Measurements from ENCODE around the gene GBF1. TPM values are rescaled to one million over a fixed set of nuclear protein-coding genes. Genes with fewer than 3 reads are reported as not detected.
"Not testable (repeated sequence)": the region's sequence is repeated elsewhere in the genome, so short reads cannot be mapped to it uniquely, and the experiment has no call there.

The GBF1 gene
- 10 to 100 TPM; 44.2 to 47.6 TPM for total RNA-seq

DNA sequence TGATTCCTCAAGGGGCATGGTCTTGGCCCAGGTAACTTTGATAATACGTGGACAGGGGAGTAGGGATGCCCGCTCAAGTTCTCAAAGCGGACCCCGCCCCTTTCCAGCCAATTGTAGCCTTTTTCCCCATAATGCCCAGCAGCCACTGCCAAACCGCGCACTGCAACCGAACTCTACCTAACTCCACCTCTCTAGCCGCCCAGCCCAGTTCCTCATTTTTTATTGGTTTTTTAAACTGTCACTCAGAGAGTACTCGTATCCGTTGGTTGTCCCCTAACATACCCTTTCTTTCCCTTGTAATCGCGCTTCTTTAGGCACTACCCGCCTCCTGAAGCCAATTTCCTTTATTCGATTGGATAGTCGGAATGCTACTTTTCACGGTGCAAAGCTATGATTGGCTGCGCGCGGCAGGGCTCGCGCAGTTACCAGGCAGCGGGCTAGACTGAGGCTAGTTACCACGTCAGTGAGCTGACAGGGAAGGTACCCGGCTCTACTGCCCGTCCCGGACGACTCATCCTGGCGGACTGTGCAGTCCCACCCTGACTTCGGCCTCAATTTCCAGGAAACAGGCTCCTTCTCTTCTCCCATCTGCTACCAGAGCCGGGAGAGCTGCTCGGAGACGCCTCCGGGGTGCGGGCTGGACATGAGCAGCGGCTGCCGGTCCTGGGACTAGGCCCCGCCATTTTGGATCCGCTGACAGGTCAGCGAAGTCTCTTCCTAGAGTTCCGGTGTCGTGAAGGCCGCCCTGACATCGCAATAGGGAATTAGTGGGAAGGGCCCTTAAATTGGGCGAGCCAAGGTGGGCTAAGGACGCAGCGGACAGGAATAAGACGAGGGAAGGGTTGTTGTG is at the start of gene GBF1:
GBF1 (plus strand) TSS at position 451 of the 850 bp plus-strand sequence. CDS start 13,407 bp downstream, outside the sequence.
- DNase-seq = peak; percentile 90 to 91
- H3K27ac Mint-ChIP-seq = peak within 1 kb of the TSS; percentile 93
- no peaks in the 10 kb centered on the region for H3K9me3 Mint-ChIP-seq
- H3K4me1 Mint-ChIP-seq (ENCODE audit: low read depth) = peaks cover 39% of the 10 kb centered on the region
- H3K4me3 Mint-ChIP-seq = peak within 1 kb of the TSS; percentile 82 to 99
- peaks cover 21% of the 10 kb centered on the region for H3K27me3 Mint-ChIP-seq (ENCODE audit: low read depth)
- ATAC-seq (replicated peaks in 1 of 2) = peak; percentile 88
- H3K36me3 Mint-ChIP-seq (ENCODE audit: insufficient read depth in 2 of 2) = peaks cover 0 to 4% of the 10 kb centered on the region in 2 donors

DNA sequence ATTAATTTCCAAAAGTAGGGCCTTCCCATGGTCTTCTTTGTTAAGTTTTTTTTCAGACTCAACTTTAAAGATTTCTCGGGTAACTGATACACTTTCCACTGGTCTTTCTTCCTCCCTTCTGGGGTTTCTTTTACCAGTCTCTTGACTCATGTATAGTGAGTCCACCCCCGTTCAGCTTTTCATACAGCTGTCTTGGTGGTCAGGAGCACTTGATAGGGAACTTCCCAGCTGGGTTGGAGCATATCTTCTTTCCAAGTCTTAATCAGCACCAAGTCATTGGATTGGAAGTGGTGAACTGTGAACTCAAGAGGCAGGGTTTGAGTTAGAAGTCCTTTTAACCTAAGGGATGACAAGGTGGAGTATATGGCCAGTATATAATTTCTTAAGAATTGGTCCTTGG is 48.4 kb upstream of the GBF1 start:
- H3K27me3 Mint-ChIP-seq (ENCODE audit: low read depth) = peaks cover 6% of the 10 kb centered on the region
- DNase-seq (peak; percentile 44 to 45), ATAC-seq (replicated peaks in 1 of 2) (peak; percentile 96 to 99)
- peaks cover 12% of the 10 kb centered on the region for H3K4me1 Mint-ChIP-seq (ENCODE audit: low read depth)
- H3K27ac Mint-ChIP-seq = no peak overlapping the region
- H3K9me3 Mint-ChIP-seq = peaks cover 3% of the 10 kb centered on the region in 2 donors
- peaks cover 3 to 5% of the 10 kb centered on the region in 2 donors for H3K36me3 Mint-ChIP-seq (ENCODE audit: insufficient read depth in 2 of 2)
- H3K4me3 Mint-ChIP-seq = peak overlapping the region in 1 of 2 donors; percentile 47

GRCh38 chr10:102198027-102198426 is 47.3 kb upstream of the GBF1 start:
- DNase-seq (no peak), ATAC-seq (replicated peaks in 1 of 2) (no peak)
- Mint-ChIP-seq H3K27me3 (ENCODE audit: low read depth) (peaks cover 6% of the 10 kb centered on the region), H3K36me3 (ENCODE audit: insufficient read depth in 2 of 2) (no peaks in the 10 kb centered on the region), H3K27ac (no peak overlapping the region), H3K4me3 (no peak overlapping the region), H3K9me3 (no peaks in the 10 kb centered on the region), H3K4me1 (ENCODE audit: low read depth) (peaks cover 12% of the 10 kb centered on the region)

DNA sequence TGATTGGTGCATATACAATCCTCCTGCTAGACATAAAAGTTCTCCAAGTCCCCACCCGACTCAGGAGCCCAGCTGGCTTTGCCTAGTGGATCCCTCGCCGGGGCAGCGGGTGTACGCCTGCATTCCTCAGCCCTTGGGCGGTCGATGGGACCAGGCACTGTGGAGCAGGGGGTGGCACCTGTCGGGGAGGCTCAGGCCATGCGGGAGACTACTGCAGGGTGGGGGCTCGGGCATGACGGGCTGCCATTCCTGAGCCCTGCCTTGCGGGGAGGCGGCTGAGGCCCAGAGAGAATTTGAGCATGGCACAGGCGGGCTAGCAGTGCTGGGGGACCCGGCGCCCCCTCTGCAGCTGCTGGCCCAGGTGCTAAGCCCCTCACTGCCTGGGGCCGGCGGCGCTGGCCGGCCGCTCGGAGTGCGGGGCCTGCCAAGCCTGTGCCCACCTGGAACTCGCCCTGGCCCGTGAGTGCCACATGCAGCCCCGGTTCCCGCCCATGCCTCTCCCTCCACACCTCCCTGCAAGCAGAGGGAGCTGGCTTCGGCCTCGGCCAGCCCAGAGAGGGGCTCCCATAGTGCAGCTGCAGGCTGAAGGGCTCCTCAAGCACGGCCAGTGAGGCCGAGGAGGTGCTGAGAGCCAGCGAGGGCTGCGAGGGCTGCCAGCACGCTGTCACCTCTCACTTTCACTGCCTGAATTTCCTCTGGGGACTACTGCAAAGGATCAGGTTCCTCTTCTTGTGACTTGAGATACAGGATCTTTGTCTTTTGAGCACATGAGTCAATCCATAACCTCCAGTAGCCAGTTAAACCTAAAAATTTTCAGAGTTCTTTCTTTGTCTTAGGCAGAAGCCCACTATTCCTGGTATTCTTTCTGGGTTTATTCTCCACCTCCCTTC is 44.3 kb upstream of the GBF1 start:
- DNase-seq (no peak), ATAC-seq (replicated peaks in 1 of 2) (no peak)
- no peak overlapping the region for H3K27ac Mint-ChIP-seq
- peaks cover 4% of the 10 kb centered on the region in 2 donors for H3K36me3 Mint-ChIP-seq (ENCODE audit: insufficient read depth in 2 of 2)
- H3K4me3 Mint-ChIP-seq = no peak overlapping the region
- peaks cover 0 to 2% of the 10 kb centered on the region in 2 donors for H3K9me3 Mint-ChIP-seq
- H3K4me1 Mint-ChIP-seq (ENCODE audit: low read depth) = peaks cover 12% of the 10 kb centered on the region
- H3K27me3 Mint-ChIP-seq (ENCODE audit: low read depth) = peaks cover 6% of the 10 kb centered on the region

- Mint-ChIP-seq H3K27ac (no peak overlapping the region), H3K36me3 (ENCODE audit: insufficient read depth in 2 of 2) (peaks cover 4% of the 10 kb centered on the region in 2 donors), H3K27me3 (ENCODE audit: low read depth) (peaks cover 6% of the 10 kb centered on the region), H3K4me3 (peak overlapping the region in 1 of 2 donors; percentile 13), H3K4me1 (ENCODE audit: low read depth) (peaks cover 3% of the 10 kb centered on the region), H3K9me3 (peaks cover 0 to 2% of the 10 kb centered on the region in 2 donors)
- DNase-seq (no peak), ATAC-seq (replicated peaks in 1 of 2) (no peak)
Measured at GRCh38 chr10:102202386-102202785, 42.9 kb upstream of the GBF1 start.

- no peak for DNase-seq
- Mint-ChIP-seq H3K27ac (no peak overlapping the region), H3K27me3 (ENCODE audit: low read depth) (peaks cover 5% of the 10 kb centered on the region), H3K36me3 (ENCODE audit: insufficient read depth in 2 of 2) (peaks cover 3 to 4% of the 10 kb centered on the region in 2 donors), H3K4me1 (ENCODE audit: low read depth) (no peaks in the 10 kb centered on the region), H3K9me3 (peaks cover 0 to 2% of the 10 kb centered on the region in 2 donors), H3K4me3 (no peak overlapping the region)
- no peak for ATAC-seq (replicated peaks in 1 of 2)
Measured at GRCh38 chr10:102208311-102209035, 36.9 kb upstream of the GBF1 start.

DNA sequence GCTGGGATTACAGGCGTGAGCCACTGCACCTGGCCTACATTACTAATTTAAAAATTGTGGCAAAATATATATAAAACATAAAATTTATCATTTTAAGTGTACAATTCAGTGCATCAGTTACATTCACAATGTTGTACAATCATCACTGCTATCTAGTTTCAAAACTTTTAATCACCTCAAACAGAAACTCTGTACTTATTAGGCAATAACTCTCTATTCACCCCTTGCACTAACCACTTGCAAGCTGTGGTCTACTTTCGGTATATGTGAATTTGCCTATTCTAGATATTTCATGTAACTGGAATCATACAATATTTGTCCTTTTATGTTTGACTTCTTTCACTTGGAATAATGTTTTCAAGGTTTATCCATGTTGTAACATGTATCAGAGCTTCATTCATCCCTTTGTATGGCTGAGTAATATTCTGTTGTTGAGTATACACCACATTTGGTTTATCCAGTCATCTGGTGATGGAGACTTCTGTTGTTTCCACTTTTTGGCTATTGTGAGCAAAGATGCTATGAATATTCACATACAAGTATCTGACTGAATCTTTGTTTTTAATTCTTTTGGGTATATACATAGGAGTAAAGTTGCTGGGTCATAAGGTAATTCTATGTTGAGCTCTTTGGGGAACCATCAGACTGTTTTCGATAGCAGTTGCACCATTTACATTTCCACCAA is 33.6 kb upstream of the GBF1 start:
- Mint-ChIP-seq H3K27ac (no peak overlapping the region), H3K4me1 (ENCODE audit: low read depth) (no peaks in the 10 kb centered on the region), H3K36me3 (ENCODE audit: insufficient read depth in 2 of 2) (no peaks in the 10 kb centered on the region), H3K27me3 (ENCODE audit: low read depth) (peaks cover 14% of the 10 kb centered on the region), H3K9me3 (peaks cover 0 to 4% of the 10 kb centered on the region in 2 donors), H3K4me3 (no peak overlapping the region)
- ATAC-seq (replicated peaks in 1 of 2) (peak; percentile 59 to 90), DNase-seq (no peak)

GRCh38 chr10:102213599-102213998 is 31.7 kb upstream of the GBF1 start:
- not testable (repeated sequence) for H3K36me3 Mint-ChIP-seq (ENCODE audit: insufficient read depth in 2 of 2); ATAC-seq (replicated peaks in 1 of 2); H3K4me3 Mint-ChIP-seq; H3K4me1 Mint-ChIP-seq (ENCODE audit: low read depth); DNase-seq; H3K27ac Mint-ChIP-seq; H3K9me3 Mint-ChIP-seq
- peaks cover 14% of the 10 kb centered on the region for H3K27me3 Mint-ChIP-seq (ENCODE audit: low read depth)

DNA sequence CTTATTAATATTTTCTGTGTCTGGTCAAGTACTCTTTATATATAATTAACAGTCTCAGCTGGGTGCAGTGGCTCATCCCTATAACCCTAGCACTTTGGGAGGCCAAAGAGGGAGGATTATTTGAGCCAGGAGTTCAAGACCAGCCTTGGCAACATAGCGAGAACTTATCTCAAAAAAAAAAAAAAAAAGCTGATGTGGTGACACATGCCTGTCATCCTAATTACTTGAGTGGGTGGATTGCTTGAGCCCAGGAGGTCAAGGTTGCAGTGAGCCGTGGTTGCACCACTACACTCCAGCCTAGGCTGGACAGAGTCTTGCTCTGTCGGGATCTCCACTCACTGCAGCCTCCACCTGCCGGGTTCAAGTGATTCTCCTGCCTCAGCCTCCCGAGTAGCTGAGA is 26.0 kb upstream of the GBF1 start:
- Mint-ChIP-seq H3K4me3 (no peak overlapping the region), H3K9me3 (peaks cover 0 to under 1% of the 10 kb centered on the region in 2 donors)

DNA sequence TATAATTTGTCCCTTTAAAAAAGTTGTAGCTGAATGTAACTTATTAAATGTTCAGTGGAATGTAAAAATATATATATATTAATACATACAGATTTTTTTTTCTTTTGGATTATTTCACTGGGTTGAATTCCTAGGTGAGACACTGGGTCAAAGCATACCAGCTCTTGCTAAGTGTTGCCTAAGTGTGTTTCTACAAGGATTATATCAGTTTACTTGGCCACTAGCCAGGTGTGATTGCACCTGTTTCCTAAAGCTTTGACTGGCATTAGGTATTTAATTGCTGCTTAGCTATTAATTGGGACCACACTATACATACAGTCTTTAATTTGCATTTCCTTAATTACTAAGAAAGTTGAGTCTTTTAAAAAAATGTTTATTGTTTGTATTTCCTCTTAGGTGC is 24.7 kb upstream of the GBF1 start:
- ATAC-seq (replicated peaks in 1 of 2) (no peak), DNase-seq (no peak)
- no peaks in the 10 kb centered on the region for H3K36me3 Mint-ChIP-seq (ENCODE audit: insufficient read depth in 2 of 2)
- H3K27ac Mint-ChIP-seq = no peak overlapping the region
- H3K9me3 Mint-ChIP-seq = no peaks in the 10 kb centered on the region
- no peak overlapping the region for H3K4me3 Mint-ChIP-seq
- H3K27me3 Mint-ChIP-seq (ENCODE audit: low read depth) = peaks cover 6% of the 10 kb centered on the region
- H3K4me1 Mint-ChIP-seq (ENCODE audit: low read depth) = peaks cover 3% of the 10 kb centered on the region

More for the DNA sequence above, 26.0 kb upstream of the GBF1 start:
- DNase-seq (no peak), ATAC-seq (replicated peaks in 1 of 2) (no peak)
- H3K27ac Mint-ChIP-seq = no peak overlapping the region
- H3K27me3 Mint-ChIP-seq (ENCODE audit: low read depth) = peaks cover 8% of the 10 kb centered on the region
- no peaks in the 10 kb centered on the region for H3K4me1 Mint-ChIP-seq (ENCODE audit: low read depth)
- H3K36me3 Mint-ChIP-seq (ENCODE audit: insufficient read depth in 2 of 2) = no peaks in the 10 kb centered on the region

DNA sequence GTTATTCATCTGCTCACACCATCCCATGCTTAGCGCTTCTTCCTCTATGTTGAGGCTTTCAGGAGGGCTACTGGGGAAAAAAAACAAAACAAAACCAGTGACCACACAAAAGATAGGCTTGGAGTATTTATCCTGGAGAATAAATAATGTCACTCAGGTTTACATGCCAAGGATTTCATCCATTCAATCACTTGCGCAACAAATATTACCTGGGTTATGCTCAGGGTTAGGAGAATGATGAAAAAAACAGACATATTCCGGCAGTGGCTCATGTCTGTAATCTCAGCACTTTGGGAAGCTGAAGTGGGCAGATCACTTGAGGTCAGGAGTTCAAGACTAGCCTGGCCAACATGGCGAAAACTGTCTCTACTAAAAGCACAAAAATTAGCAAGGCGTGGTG is 22.5 kb upstream of the GBF1 start:
- no peak for ATAC-seq (replicated peaks in 1 of 2)
- H3K36me3 Mint-ChIP-seq (ENCODE audit: insufficient read depth in 2 of 2) = no peaks in the 10 kb centered on the region
- H3K4me3 Mint-ChIP-seq = no peak overlapping the region
- H3K27me3 Mint-ChIP-seq (ENCODE audit: low read depth) = peaks cover 22% of the 10 kb centered on the region
- no peak for DNase-seq
- peaks cover 18% of the 10 kb centered on the region for H3K4me1 Mint-ChIP-seq (ENCODE audit: low read depth)
- no peak overlapping the region for H3K27ac Mint-ChIP-seq
- H3K9me3 Mint-ChIP-seq = no peaks in the 10 kb centered on the region
